Small intestine (tissue), 7 donors: ENCODE results near the gene ZNF778. TPM values are rescaled to one million over a fixed set of nuclear protein-coding genes. Genes with fewer than 3 reads are reported as not detected.
"Not testable (repeated sequence)": the region's sequence is repeated elsewhere in the genome, so short reads cannot be mapped to it uniquely, and the experiment has no call there.

Source experiments
- DNase-seq, 2 donors: peaks; one replicate each; pipeline versions ENCODE4 v3.0.0 to v3.0.0-alpha.2; 2013
- FAIRE-seq: peaks from 2 replicates; lab custom pipeline; 2012; peaks lifted over from hg19 to GRCh38; lab: Jason Lieb, UNC
- H3K27ac ChIP-seq, 3 donors: one replicate each; pipeline ENCODE4 v1.5.1; 2013; ENCODE audit warnings: low read length in 2 of 3, mild to moderate bottlenecking in 2 of 3, control low read depth in 1 of 3, inconsistent platforms in 1 of 3, low read depth in 1 of 3, moderate library complexity in 1 of 3
- H3K27me3 ChIP-seq, 3 donors: one replicate each; pipeline ENCODE4 v1.6.1; 2013; ENCODE audit warnings: low read length in 3 of 3, inconsistent platforms in 1 of 3; ENCODE audit not compliant: control insufficient read depth in 3 of 3, insufficient read depth in 3 of 3
- H3K36me3 ChIP-seq, 3 donors: one replicate each; pipeline ENCODE4 v1.6.1; 2013; ENCODE audit warnings: low read length in 3 of 3, inconsistent platforms in 1 of 3, low read depth in 1 of 3, mild to moderate bottlenecking in 1 of 3, moderate library complexity in 1 of 3; ENCODE audit not compliant: control insufficient read depth in 3 of 3, insufficient read depth in 2 of 3
- H3K4me1 ChIP-seq, 3 donors: one replicate each; pipeline ENCODE4 v1.6.1; 2013; ENCODE audit warnings: low read length in 2 of 3, inconsistent platforms in 1 of 3, low read depth in 1 of 3, mild to moderate bottlenecking in 1 of 3, moderate library complexity in 1 of 3; ENCODE audit not compliant: control insufficient read depth in 3 of 3, insufficient read depth in 2 of 3
- H3K4me3 ChIP-seq, 3 donors: one replicate each; pipeline ENCODE4 v1.5.1; 2013; ENCODE audit warnings: low read length in 3 of 3, control low read depth in 1 of 3, inconsistent platforms in 1 of 3, low read depth in 1 of 3, mild to moderate bottlenecking in 1 of 3, moderate library complexity in 1 of 3
- H3K9me3 ChIP-seq, 2 donors: one replicate each; pipeline ENCODE4 v1.6.1; 2013; ENCODE audit warnings: low read depth in 1 of 2, low read length in 1 of 2; ENCODE audit not compliant: control insufficient read depth in 2 of 2, insufficient read depth in 1 of 2
- WGBS, 3 donors: extraction: QIAGEN DNeasy Blood & Tissue Kit; methylation state at CpG; one replicate each; pipeline ENCODE4 v1.1.7; 2013; 5-methylcytosine and 5-hydroxymethylcytosine counted together
- polyA plus RNA-seq, 4 donors: library from polyadenylated mRNA; stranded (reverse) in 3 of 4; unstranded in 1 of 4; fragments of 200-250 nt in 3 of 4; fragments of 120-200 nt in 1 of 4; gene quantifications; one replicate each; pipeline versions ENCODE4 v1.2.1 to v1.2.3, GENCODE V29; 2013
- donor health status: healthy with polysubstance abuse.
- donor health status: control.
- donor health status: control.
- donor health status: Bipolar disorder and iron deficiency.
- donor health status: healthy.

ZNF778 gene
- polyA plus RNA-seq, 4 donors: 0.89 to 3.2 (median 1.2) TPM

- Histone ChIP-seq H3K9me3 (peaks cover 0 to 17% of the 10 kb centered on the region in 2 donors), H3K27ac (peak overlapping the region in 2 of 3 donors; percentile 7 to 69), H3K4me1 (peaks cover 0 to 9% (median 1%) of the 10 kb centered on the region in 3 donors), H3K27me3 (peaks cover 0 to 12% (median 0%) of the 10 kb centered on the region in 3 donors), H3K36me3 (peaks cover 0 to 21% (median 7%) of the 10 kb centered on the region in 3 donors), H3K4me3 (peak overlapping the region in 1 of 3 donors; percentile 23)
- FAIRE-seq (no peak), DNase-seq (peak; percentile 31 to 82)
- 19 to 66% (median 46%) methylated on average over 30 of the region's 30 CpGs for WGBS, 3 donors
These were observed 44.4 kb downstream of the ZNF778 start for GRCh38 chr16:89261691-89262563.

DNA sequence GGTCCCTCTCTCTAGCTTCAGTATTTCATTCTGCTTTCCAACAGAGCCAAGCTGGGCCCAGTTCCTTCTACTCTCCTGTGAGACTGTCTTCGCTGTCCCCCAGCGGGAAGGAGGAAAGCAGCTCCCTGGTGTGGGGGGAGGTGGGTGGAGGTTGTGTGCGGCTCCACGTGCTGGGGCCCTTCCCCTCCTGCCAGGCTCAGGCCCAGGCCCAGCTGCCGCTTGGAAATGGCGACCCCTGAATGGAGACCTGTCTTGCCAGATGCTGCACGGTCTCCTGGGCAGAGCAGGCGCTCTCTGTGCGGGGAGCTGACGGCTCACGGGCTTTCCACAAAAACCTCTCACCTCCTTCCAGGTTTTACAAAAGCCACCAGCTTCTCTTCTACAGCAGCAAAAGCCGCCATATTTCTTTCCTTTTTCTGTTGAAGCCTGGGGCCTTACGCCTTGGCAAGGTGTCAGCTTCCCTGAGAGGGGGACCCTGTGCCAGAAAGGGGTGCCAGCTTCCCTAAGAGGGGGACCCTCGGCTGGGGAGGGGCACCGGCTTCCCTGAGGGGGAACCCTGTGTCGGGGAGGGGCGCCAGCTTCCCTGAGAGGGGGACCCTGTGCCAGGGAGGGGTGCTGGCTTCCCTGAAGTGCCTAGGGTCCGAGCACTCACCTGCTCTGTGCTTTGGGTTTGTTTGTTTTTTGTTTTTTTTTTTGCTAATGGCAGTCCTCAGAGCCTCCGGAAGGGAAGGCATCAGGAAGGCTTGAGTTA, 47.5 kb downstream of the ZNF778 start:
- no peak overlapping the region for H3K4me3 ChIP-seq
- no peak for DNase-seq
- no peaks in the 10 kb centered on the region for H3K27me3 ChIP-seq
- H3K36me3 ChIP-seq: peaks cover 5 to 41% (median 13%) of the 10 kb centered on the region in 3 donors
- peaks cover 0 to 3% (median 0%) of the 10 kb centered on the region in 3 donors for H3K4me1 ChIP-seq
- peaks cover 0 to 17% of the 10 kb centered on the region in 2 donors for H3K9me3 ChIP-seq
- FAIRE-seq: no peak
- 90 to 91% (median 91%) methylated on average over 18 to 19 of the region's 19 CpGs for WGBS, 3 donors
- H3K27ac ChIP-seq: no peak overlapping the region

DNA sequence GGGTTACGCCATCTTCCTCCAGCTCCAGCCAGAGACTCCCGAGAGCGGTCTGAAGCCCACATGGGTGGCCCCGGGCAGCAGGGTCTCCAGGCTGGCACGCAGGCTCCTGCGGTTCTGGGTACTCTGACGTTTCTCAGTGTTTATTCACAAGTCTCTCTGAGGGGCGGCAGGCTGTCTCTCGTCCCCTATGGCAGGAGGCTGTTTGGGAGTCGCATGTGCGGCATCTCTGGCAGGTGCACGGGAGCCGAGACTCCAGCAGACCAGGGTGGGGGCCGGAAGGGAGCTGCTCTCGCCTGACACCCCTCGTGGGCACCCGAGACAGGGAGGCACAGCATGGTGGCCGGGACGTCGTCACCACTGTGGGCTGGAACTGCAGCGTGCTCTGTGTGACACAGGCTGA, 48.1 kb downstream of the ZNF778 start:
- no peak overlapping the region for H3K27ac ChIP-seq
- no peak for FAIRE-seq
- DNase-seq: no peak
- WGBS, 3 donors: 86 to 90% (median 87%) methylated on average over 20 to 21 of the region's 21 CpGs
- H3K4me3 ChIP-seq: no peak overlapping the region
- peaks cover 0 to 17% of the 10 kb centered on the region in 2 donors for H3K9me3 ChIP-seq
- no peaks in the 10 kb centered on the region for H3K27me3 ChIP-seq
- H3K36me3 ChIP-seq: peaks cover 5 to 48% (median 18%) of the 10 kb centered on the region in 3 donors
- H3K4me1 ChIP-seq: peaks cover 0 to 3% (median 0%) of the 10 kb centered on the region in 3 donors

DNA sequence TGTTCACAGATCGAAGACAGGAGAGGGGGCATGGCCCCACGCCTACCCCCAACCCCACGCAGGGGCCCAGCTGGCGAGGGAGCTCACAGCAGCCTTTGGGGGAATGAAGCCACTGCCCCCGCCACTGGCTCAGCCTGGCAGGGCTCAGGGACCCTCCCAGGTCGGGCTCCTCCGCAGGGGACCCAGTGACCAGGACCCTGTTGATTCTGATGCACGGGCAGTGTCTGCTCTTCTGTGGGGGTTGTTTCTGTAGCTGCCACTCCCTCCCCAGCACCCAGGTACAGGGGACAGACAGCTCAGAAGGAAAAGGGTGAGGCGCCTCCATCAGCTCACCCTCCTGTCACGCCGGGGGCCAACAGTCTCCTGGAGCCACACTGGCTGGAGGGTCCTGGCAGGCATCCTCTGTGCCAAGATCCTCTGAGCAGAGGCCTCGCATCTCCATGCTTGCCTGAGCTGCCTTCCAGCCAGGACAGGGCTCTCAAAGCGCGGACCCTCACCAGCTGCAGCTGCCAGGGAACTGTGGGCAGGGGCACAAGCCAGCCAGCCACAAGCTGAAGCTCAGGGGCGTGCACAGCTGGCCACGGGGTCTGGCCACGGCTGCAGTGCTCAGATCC, 49.1 kb downstream of the ZNF778 start:
- Histone ChIP-seq H3K36me3 (peaks cover 5 to 58% (median 19%) of the 10 kb centered on the region in 3 donors), H3K27me3 (no peaks in the 10 kb centered on the region), H3K27ac (no peak overlapping the region), H3K4me3 (no peak overlapping the region), H3K9me3 (peaks cover 0 to 17% of the 10 kb centered on the region in 2 donors), H3K4me1 (no peaks in the 10 kb centered on the region)
- no peak for DNase-seq
- no peak for FAIRE-seq
- WGBS, 3 donors: 89 to 92% (median 91%) methylated on average over 17 of the region's 17 CpGs

DNA sequence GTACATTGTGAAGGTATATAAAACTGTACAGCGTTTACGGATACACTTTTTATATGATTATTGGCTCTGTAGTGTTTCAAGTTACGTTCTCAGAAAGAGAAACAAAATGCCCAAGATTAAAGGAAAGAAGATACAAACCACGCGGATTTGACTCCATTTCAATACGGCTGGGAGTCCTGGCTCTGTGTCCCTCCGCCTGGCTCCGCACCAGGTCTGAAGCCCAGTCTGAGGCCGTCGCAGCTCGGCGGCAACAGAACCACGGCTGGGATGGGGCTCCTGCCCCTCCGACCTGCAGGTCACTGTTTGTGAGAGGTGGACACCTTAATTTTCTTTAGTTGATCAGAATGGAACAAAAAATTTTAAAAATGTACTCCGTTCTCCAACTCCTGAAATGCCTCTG, 50.2 kb downstream of the ZNF778 start:
- not testable (repeated sequence) for H3K27ac ChIP-seq, H3K9me3 ChIP-seq, H3K27me3 ChIP-seq, H3K4me1 ChIP-seq, DNase-seq, FAIRE-seq, H3K4me3 ChIP-seq
- 93 to 97% (median 94%) methylated on average over 10 to 11 of the region's 15 CpGs for WGBS, 3 donors
- peaks cover 5 to 65% (median 21%) of the 10 kb centered on the region in 3 donors for H3K36me3 ChIP-seq

DNA sequence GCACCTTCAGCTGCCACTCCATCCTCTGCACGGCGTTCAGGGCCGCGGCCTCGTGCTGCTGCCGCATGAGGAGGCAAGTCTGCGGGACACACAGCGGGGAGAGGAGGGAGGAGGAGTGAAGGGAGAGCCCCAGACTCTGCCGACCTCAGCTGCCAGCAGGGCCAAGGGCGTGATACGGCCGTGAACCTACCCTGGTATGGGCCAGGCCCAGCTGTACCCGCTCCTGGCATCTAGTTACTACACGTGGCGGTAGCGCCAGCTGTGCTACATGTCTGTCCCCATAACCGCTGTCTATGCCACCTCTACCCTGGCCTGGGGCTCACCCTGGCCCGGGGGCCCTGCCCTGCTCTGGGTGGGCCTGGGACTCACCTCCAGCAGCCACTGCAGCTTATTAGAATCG, 51.1 kb downstream of the ZNF778 start:
- Histone ChIP-seq H3K4me3 (no peak overlapping the region), H3K27me3 (no peaks in the 10 kb centered on the region), H3K4me1 (no peaks in the 10 kb centered on the region), H3K27ac (no peak overlapping the region), H3K36me3 (peaks cover 7 to 73% (median 22%) of the 10 kb centered on the region in 3 donors), H3K9me3 (no peaks in the 10 kb centered on the region)
- FAIRE-seq: no peak
- DNase-seq: no peak
- 92 to 95% (median 93%) methylated on average over 15 to 19 of the region's 19 CpGs for WGBS, 3 donors

GRCh38 chr16:89268987-89269735, 51.7 kb downstream of the ZNF778 start:
- WGBS, 3 donors: 74 to 83% (median 83%) methylated on average over 14 of the region's 14 CpGs
- no peaks in the 10 kb centered on the region for H3K27me3 ChIP-seq
- peaks cover 0 to 2% (median 0%) of the 10 kb centered on the region in 3 donors for H3K4me1 ChIP-seq
- peak in 1 of 2 donors; percentile 59 for DNase-seq
- H3K36me3 ChIP-seq: peaks cover 7 to 79% (median 26%) of the 10 kb centered on the region in 3 donors
- FAIRE-seq: no peak
- no peak overlapping the region for H3K27ac ChIP-seq
- no peak overlapping the region for H3K4me3 ChIP-seq
- H3K9me3 ChIP-seq: no peaks in the 10 kb centered on the region
